PC-9 (cell line): Measurements from ENCODE around the gene GMPS. TPM values are rescaled to one million over a fixed set of nuclear protein-coding genes. Genes with fewer than 3 reads are reported as not detected.
"Not testable (repeated sequence)": the region's sequence is repeated elsewhere in the genome, so short reads cannot be mapped to it uniquely, and the experiment has no call there.

Experiments
- Bru-seq: library from RNA; stranded (reverse); fragments of 400-500 nt; gene quantifications from one replicate; lab custom pipeline; 2021; lab: Mats Ljungman, UMichigan
- BruChase-seq, 2 experiments: library from RNA; stranded (reverse); fragments of 400-500 nt; gene quantifications; one replicate each; lab custom pipeline; 2021; lab: Mats Ljungman, UMichigan
- BruUV-seq: library from RNA; stranded (reverse); fragments of 400-500 nt; replicated peaks from 2 replicates; lab custom pipeline; 2021; lab: Mats Ljungman, UMichigan
- CTCF ChIA-PET: fragments of 300-600 bp; sonication (Branson Sonifier 250); formaldehyde crosslinking; loops from one replicate; lab custom pipeline; 2022; ENCODE audit warnings: antibody characterized with exemption; lab: Charles Lee
- POLR2A ChIA-PET: fragments of 300-600 bp; sonication (Branson Sonifier 250); formaldehyde crosslinking; loops from one replicate; lab custom pipeline; 2022; ENCODE audit warnings: antibody characterized with exemption; ENCODE audit not compliant: unreplicated experiment; lab: Charles Lee
- DNase-seq, 2 experiments: peaks; one replicate each; pipeline versions ENCODE4 v3.0.0 to v3.0.0-alpha.2; 2015 to 2022; ENCODE audit warnings: mixed read lengths in 1 of 2
- H2AFZ ChIP-seq: fragments of 200-600 bp; sonication (generic); 2 replicates; pipeline ENCODE4 v1.8.1; 2017; ENCODE audit warnings: antibody characterized with exemption
- H3F3A ChIP-seq: fragments of 200-600 bp; sonication (generic); 2 replicates; pipeline ENCODE4 v1.8.1; 2017; ENCODE audit warnings: antibody characterized with exemption, mild to moderate bottlenecking, low read depth; ENCODE audit not compliant: insufficient read depth
- H3K27ac ChIP-seq: fragments of 200-600 bp; sonication (generic); 2 replicates; pipeline ENCODE4 v1.6.1; 2016; ENCODE audit warnings: mixed run types
- H3K27me3 ChIP-seq: fragments of 200-600 bp; sonication (generic); 2 replicates; pipeline ENCODE4 v1.6.1; 2016; ENCODE audit warnings: low read depth, mixed run types; ENCODE audit not compliant: insufficient read depth
- H3K36me3 ChIP-seq: fragments of 200-600 bp; sonication (generic); 2 replicates; pipeline ENCODE4 v1.6.1; 2016; ENCODE audit warnings: low read depth, mixed run types
- H3K4me1 ChIP-seq: fragments of 200-600 bp; sonication (generic); replicated peaks from 2 replicates; pipeline ENCODE4 v1.6.1; 2016; ENCODE audit warnings: mixed run types; ENCODE audit not compliant: insufficient read depth
- H3K4me2 ChIP-seq: fragments of 200-600 bp; sonication (generic); 2 replicates; pipeline ENCODE4 v1.6.1; 2017; ENCODE audit warnings: mixed run types
- H3K4me3 ChIP-seq: fragments of 200-600 bp; sonication (generic); 2 replicates; pipeline ENCODE4 v1.6.1; 2016; ENCODE audit warnings: mixed run types
- H3K79me2 ChIP-seq: fragments of 200-600 bp; sonication (generic); 2 replicates; pipeline ENCODE4 v1.6.1; 2017; ENCODE audit warnings: low read depth, mixed run types
- H3K9me2 ChIP-seq: fragments of 200-600 bp; sonication (generic); 2 replicates; pipeline ENCODE4 v1.8.1; 2017; ENCODE audit warnings: mild to moderate bottlenecking; ENCODE audit not compliant: insufficient read depth
- H3K9me3 ChIP-seq: fragments of 200-600 bp; sonication (generic); 2 replicates; pipeline ENCODE4 v1.8.1; 2016; ENCODE audit warnings: low read depth; ENCODE audit not compliant: insufficient read depth
- H4K20me1 ChIP-seq: fragments of 200-600 bp; sonication (generic); 2 replicates; pipeline ENCODE4 v1.8.1; 2017; ENCODE audit not compliant: insufficient read depth
- CTCF ChIP-seq: fragments of 200-600 bp; sonication (generic); conservative IDR thresholded peaks from 2 replicates; pipeline ENCODE4 v1.6.1; 2017; ENCODE audit warnings: mixed run types, antibody characterized with exemption, mild to moderate bottlenecking, moderate library complexity
- EZH2 ChIP-seq: fragments of 200-600 bp; sonication (generic); IDR thresholded peaks from 2 replicates; pipeline ENCODE4 v1.8.0; 2017; ENCODE audit warnings: antibody characterized with exemption, low read depth
- intact Hi-C: fragments of 100-400 bp; cut with micrococcal nuclease; formaldehyde crosslinking; loops from one replicate; pipeline ENCODE4 v1.10.0; 2022; ENCODE audit not compliant: unreplicated experiment
- long read RNA-seq: library from polyadenylated mRNA; stranded (forward); transcript quantifications from one replicate; pipeline ENCODE4 v2.0.0, GENCODE V29; 2022
- total RNA-seq: library from RNA; stranded (reverse); gene quantifications from 2 replicates; pipeline ENCODE4 v1.2.3, GENCODE V29; 2021

GMPS gene
- 116 and 139 TPM in 2 replicates for total RNA-seq
- percentile 97 among the genes with signal in this experiment for Bru-seq, nascent RNA
- BruChase-seq, experiment 1, labeled RNA remaining after a 2-hour chase = percentile 92 among the genes with signal in this experiment
- percentile 93 among the genes with signal in this experiment for BruChase-seq, experiment 2, labeled RNA remaining after a 6-hour chase
- long read RNA-seq, full-length matches to known transcripts = 172 of 199 reads
- long read RNA-seq, partial matches to known transcripts = 11 of 199 reads
- long read RNA-seq, other reads (novel, unspliced or antisense) = 16 of 199 reads

GRCh38 chr3:155870133-155870944, at the start of gene GMPS:
Gene GMPS, plus strand, starts transcription at chr3:155870650. Its CDS starts 221 bp downstream, at chr3:155870871.
- Histone ChIP-seq H3K9me3 (no peaks in the 10 kb centered on the region), H3F3A (peaks cover 12% of the 10 kb centered on the region), H3K36me3 (no peaks in the 10 kb centered on the region), H2AFZ (peak within 1 kb of the TSS; percentile 99), H3K9me2 (no peaks in the 10 kb centered on the region), H3K27me3 (no peaks in the 10 kb centered on the region), H3K27ac (peak within 1 kb of the TSS; percentile 79), H3K4me3 (peak within 1 kb of the TSS; percentile 91), H3K79me2 (peaks cover 48% of the 10 kb centered on the region), H3K4me2 (peak within 1 kb of the TSS; percentile 95), H4K20me1 (peaks cover 34% of the 10 kb centered on the region), H3K4me1 (peaks cover 21% of the 10 kb centered on the region)
- CTCF ChIA-PET = interaction anchor here (0.7 to 0.8 kb wide), 2 partner anchors 64 to 1750 kb away, joined by 3 read pairs; partner anchors contain the start of gene C3orf33
- intact Hi-C loops = loop anchor here (1.0 to 10.0 kb wide), 4 partner anchors 16 to 1627 kb away; partner anchors contain the start of gene SLC33A1
- POLR2A ChIA-PET = interaction anchor here (0.5 to 0.8 kb wide), 7 partner anchors 17 to 1629 kb away, joined by 3 to 11 read pairs (median 6); no protein-coding TSS in a partner anchor
- TF ChIP-seq EZH2 (no peak), CTCF (peak; percentile 58)
- DNase-seq = peak; percentile 84 to 99
- no TSS peak for BruUV-seq

GRCh38 chr3:155828490-155829098, 41.9 kb upstream of the GMPS start:
- H3K36me3 ChIP-seq = peaks cover 23% of the 10 kb centered on the region
- H3F3A ChIP-seq, H3K27ac ChIP-seq, H3K4me2 ChIP-seq, H3K4me3 ChIP-seq, H3K27me3 ChIP-seq, H2AFZ ChIP-seq, H3K79me2 ChIP-seq, H3K4me1 ChIP-seq, POLR2A ChIA-PET, BruUV-seq, CTCF ChIA-PET, H3K9me3 ChIP-seq, H3K9me2 ChIP-seq, intact Hi-C loops, DNase-seq, H4K20me1 ChIP-seq: not testable (repeated sequence)

GRCh38 chr3:155835341-155836071, 34.9 kb upstream of the GMPS start:
- Histone ChIP-seq H3K9me2 (no peaks in the 10 kb centered on the region), H3K27ac (no peak overlapping the region), H3K4me3 (no peak overlapping the region), H3K4me2 (no peak overlapping the region), H3K4me1 (no peaks in the 10 kb centered on the region), H3F3A (peaks cover 5% of the 10 kb centered on the region; the same call in 1 of the 2 replicates), H3K79me2 (peaks cover 6% of the 10 kb centered on the region; the same call in 1 of the 2 replicates), H2AFZ (no peak overlapping the region), H3K9me3 (no peaks in the 10 kb centered on the region), H4K20me1 (peaks cover 4% of the 10 kb centered on the region), H3K27me3 (no peaks in the 10 kb centered on the region), H3K36me3 (0 out of 2 replicates have a peak, but pooled peaks cover 3% of the 10 kb centered on the region)
- no peak for DNase-seq
- BruUV-seq = no TSS peak
- ChIA-PET CTCF (no interaction called here), POLR2A (no interaction called here)
- TF ChIP-seq CTCF (no peak), EZH2 (no peak)
- intact Hi-C loops = no loop called here
